Upper lobe of left lung (tissue), 6 donors: ENCODE measurements around the gene SNED1. TPM values are rescaled to one million over a fixed set of nuclear protein-coding genes. Genes with fewer than 3 reads are reported as not detected.
A peak's percentile ranks its signal among the peaks of the same experiment; 100 is the strongest.

Experiments used
- ATAC-seq, 2 donors: fragments of 200-7000 bp; cut with Tn5 transposase; one replicate each; pipeline ENCODE4 v1.9.1; 2022; ENCODE audit warnings: mild to moderate bottlenecking in 2 of 2, moderate library complexity in 2 of 2; ENCODE audit not compliant: low FRiP score in 2 of 2
- DNase-seq, 2 donors: peaks; one replicate each; pipeline ENCODE4 v3.0.0-alpha.2; 2019 to 2020
- H3K27ac ChIP-seq, 4 donors: fragments of 200-600 bp; sonication (generic); one replicate each; pipeline ENCODE4 v1.5.1; 2016 to 2019
- H3K27me3 ChIP-seq, 4 donors: fragments of 200-600 bp; sonication (generic); one replicate each; pipeline ENCODE4 v1.5.1; 2017 to 2019
- H3K36me3 ChIP-seq, 4 donors: fragments of 200-600 bp; sonication (generic); one replicate each; pipeline ENCODE4 v1.5.1; 2016 to 2019
- H3K4me1 ChIP-seq, 4 donors: fragments of 200-600 bp; sonication (generic); one replicate each; pipeline ENCODE4 v1.5.1; 2018 to 2019
- H3K4me3 ChIP-seq, 4 donors: fragments of 200-600 bp; sonication (generic); one replicate each; pipeline ENCODE4 v1.5.1; 2017 to 2019; ENCODE audit warnings: mild to moderate bottlenecking in 2 of 4, moderate library complexity in 1 of 4
- H3K9me3 ChIP-seq, 4 donors: fragments of 200-600 bp; sonication (generic); one replicate each; pipeline ENCODE4 v1.5.1; 2018 to 2019
- CTCF ChIP-seq, 6 experiments: fragments of 450-650 bp in 4 of 6; fragments of 200-600 bp in 2 of 6; sonication (generic) in 2 of 6; IDR thresholded peaks; one replicate each; pipeline ENCODE4 v1.5.1; 2016 to 2019; ENCODE audit warnings: antibody characterized with exemption in 6 of 6
- EP300 ChIP-seq, 4 donors: sonication (generic); formaldehyde crosslinking; IDR thresholded peaks; one replicate each; pipeline ENCODE4 v1.5.1; 2017; ENCODE audit warnings: antibody characterized with exemption in 4 of 4, control low read depth in 2 of 4
- POLR2A ChIP-seq, 4 donors: fragments of 450-650 bp; IDR thresholded peaks; one replicate each; pipeline ENCODE4 v1.5.1; 2016 to 2017; ENCODE audit warnings: antibody characterized with exemption in 4 of 4, mild to moderate bottlenecking in 2 of 4
- POLR2AphosphoS5 ChIP-seq, 2 donors: sonication (generic); formaldehyde crosslinking; IDR thresholded peaks; one replicate each; pipeline ENCODE4 v1.5.1; 2017; ENCODE audit warnings: antibody characterized with exemption in 2 of 2
- WGBS, 2 donors: methylation state at CpG; one replicate each; pipeline ENCODE4 v1.1.5; 2017 to 2018; 5-methylcytosine and 5-hydroxymethylcytosine counted together
- total RNA-seq, 6 donors: library from RNA; depleted of rRNA in 4 of 6; stranded (reverse); fragments of >200 nt in 4 of 6; gene quantifications; one replicate each; pipeline versions ENCODE4 v1.1.0 to v1.2.1, GENCODE V29; 2016 to 2021
- donor health status: DM: no; HTN: no; CAD: no; lungs with moderate emphysema.
- donor health status: DM: no; HTN: yes; CAD: no; lungs with severe emphysema.

SNED1 gene
- total RNA-seq, 6 donors from 2014 or later: 26.0 to 189 (median 38.9) TPM

GRCh38 chr2:241014764-241015163 is 16.3 kb downstream of the SNED1 start:
- ATAC-seq (no peak), DNase-seq (peak in 1 of 2 donors; percentile 12)
- Histone ChIP-seq H3K9me3 (no peaks in the 10 kb centered on the region), H3K4me1 (peaks cover 10 to 13% (median 11%) of the 10 kb centered on the region in 4 donors), H3K27ac (no peak overlapping the region), H3K36me3 (peaks cover 0 to 5% (median 0%) of the 10 kb centered on the region in 4 donors), H3K27me3 (no peaks in the 10 kb centered on the region), H3K4me3 (no peak overlapping the region)
- no peak for TF ChIP-seq POLR2A (IDR thresholded peaks at IDR 0.05)
- no peak for TF ChIP-seq POLR2AphosphoS5 (IDR thresholded peaks at IDR 0.05)
- TF ChIP-seq EP300 (IDR thresholded peaks at IDR 0.05): no peak
- TF ChIP-seq CTCF (IDR thresholded peaks at IDR 0.05): no peak
- WGBS, 2 donors: 92 to 97% methylated on average over 10 of the region's 10 CpGs

- no peak for TF ChIP-seq POLR2AphosphoS5 (IDR thresholded peaks at IDR 0.05)
- no peak for TF ChIP-seq CTCF (IDR thresholded peaks at IDR 0.05)
- TF ChIP-seq POLR2A (IDR thresholded peaks at IDR 0.05): no peak
- TF ChIP-seq EP300 (IDR thresholded peaks at IDR 0.05): no peak
- Histone ChIP-seq H3K27ac (no peak overlapping the region), H3K36me3 (peaks cover 0 to 5% (median under 1%) of the 10 kb centered on the region in 4 donors), H3K4me3 (no peak overlapping the region), H3K27me3 (no peaks in the 10 kb centered on the region), H3K9me3 (no peaks in the 10 kb centered on the region), H3K4me1 (peaks cover 4 to 6% (median 4%) of the 10 kb centered on the region in 4 donors)
- WGBS, 2 donors: 95% methylated on average over 13 of the region's 13 CpGs
- no peak for ATAC-seq
- DNase-seq: peak; percentile 15 to 40
Measured at GRCh38 chr2:241015439-241015838, 17.0 kb downstream of the SNED1 start.

- 90 to 98% methylated on average over 10 to 13 of the region's 13 CpGs for WGBS, 2 donors
- ATAC-seq: no peak
- Histone ChIP-seq H3K9me3 (no peaks in the 10 kb centered on the region), H3K4me3 (no peak overlapping the region), H3K36me3 (peaks cover 0 to 5% (median 2%) of the 10 kb centered on the region in 4 donors), H3K27me3 (no peaks in the 10 kb centered on the region), H3K27ac (no peak overlapping the region), H3K4me1 (no peaks in the 10 kb centered on the region)
- peak in 1 of 2 donors; percentile 10 for DNase-seq
- TF ChIP-seq EP300 (IDR thresholded peaks at IDR 0.05) (no peak), CTCF (IDR thresholded peaks at IDR 0.05) (no peak), POLR2AphosphoS5 (IDR thresholded peaks at IDR 0.05) (no peak), POLR2A (IDR thresholded peaks at IDR 0.05) (no peak)
Measured at GRCh38 chr2:241017228-241017940, 19.0 kb downstream of the SNED1 start.

GRCh38 chr2:241018051-241018891 is 19.9 kb downstream of the SNED1 start:
- Histone ChIP-seq H3K27me3 (no peaks in the 10 kb centered on the region), H3K36me3 (peaks cover 0 to 5% (median 2%) of the 10 kb centered on the region in 4 donors), H3K4me3 (no peak overlapping the region), H3K4me1 (no peaks in the 10 kb centered on the region), H3K27ac (no peak overlapping the region), H3K9me3 (no peaks in the 10 kb centered on the region)
- ATAC-seq: no peak
- peak; percentile 17 to 33 for DNase-seq
- TF ChIP-seq EP300 (IDR thresholded peaks at IDR 0.05) (no peak), POLR2AphosphoS5 (IDR thresholded peaks at IDR 0.05) (no peak), CTCF (IDR thresholded peaks at IDR 0.05) (no peak), POLR2A (IDR thresholded peaks at IDR 0.05) (no peak)
- 92 to 93% methylated on average over 20 to 26 of the region's 26 CpGs for WGBS, 2 donors
